Neutrophil (primary cell): ENCODE measurements around the gene TRPM2.

Experiments
- H3K27ac ChIP-seq: fragments of 200-600 bp; sonication (generic); 2 replicates; pipeline ENCODE4 v1.5.1; 2016; ENCODE audit warnings: mild to moderate bottlenecking, moderate library complexity
- H3K27me3 ChIP-seq: fragments of 200-600 bp; sonication (generic); 2 replicates; pipeline ENCODE4 v1.6.0; 2016; ENCODE audit warnings: mild to moderate bottlenecking
- H3K36me3 ChIP-seq: fragments of 200-600 bp; sonication (generic); 2 replicates; pipeline ENCODE4 v1.5.1; 2017
- H3K4me1 ChIP-seq, 2 experiments: fragments of 200-600 bp in 1 of 2; sonication (generic) in 1 of 2; 1 replicate in 1 of 2; 2 replicates in 1 of 2; pipeline versions ENCODE4 v1.5.1 to v1.6.1; 2013 to 2016; ENCODE audit warnings: low read depth in 1 of 2, low read length in 1 of 2, mild to moderate bottlenecking in 1 of 2, moderate library complexity in 1 of 2; ENCODE audit not compliant: control insufficient read depth in 1 of 2, insufficient read depth in 1 of 2
- H3K4me3 ChIP-seq, 2 experiments: fragments of 200-600 bp in 1 of 2; sonication (generic) in 1 of 2; 1 replicate in 1 of 2; 2 replicates in 1 of 2; pipeline ENCODE4 v1.5.1; 2013 to 2016; ENCODE audit warnings: low read depth in 1 of 2, low read length in 1 of 2, mild to moderate bottlenecking in 1 of 2, moderate library complexity in 1 of 2
- H3K9me3 ChIP-seq: fragments of 200-600 bp; sonication (generic); 2 replicates; pipeline ENCODE4 v1.5.1; 2016
- TF ChIP-seq, protein P1 (sequence below): fragments of 200-600 bp; sonication (generic); IDR thresholded peaks from 2 replicates; pipeline ENCODE4 v1.5.1; 2016; ENCODE audit warnings: antibody characterized with exemption

Gene TRPM2

DNA sequence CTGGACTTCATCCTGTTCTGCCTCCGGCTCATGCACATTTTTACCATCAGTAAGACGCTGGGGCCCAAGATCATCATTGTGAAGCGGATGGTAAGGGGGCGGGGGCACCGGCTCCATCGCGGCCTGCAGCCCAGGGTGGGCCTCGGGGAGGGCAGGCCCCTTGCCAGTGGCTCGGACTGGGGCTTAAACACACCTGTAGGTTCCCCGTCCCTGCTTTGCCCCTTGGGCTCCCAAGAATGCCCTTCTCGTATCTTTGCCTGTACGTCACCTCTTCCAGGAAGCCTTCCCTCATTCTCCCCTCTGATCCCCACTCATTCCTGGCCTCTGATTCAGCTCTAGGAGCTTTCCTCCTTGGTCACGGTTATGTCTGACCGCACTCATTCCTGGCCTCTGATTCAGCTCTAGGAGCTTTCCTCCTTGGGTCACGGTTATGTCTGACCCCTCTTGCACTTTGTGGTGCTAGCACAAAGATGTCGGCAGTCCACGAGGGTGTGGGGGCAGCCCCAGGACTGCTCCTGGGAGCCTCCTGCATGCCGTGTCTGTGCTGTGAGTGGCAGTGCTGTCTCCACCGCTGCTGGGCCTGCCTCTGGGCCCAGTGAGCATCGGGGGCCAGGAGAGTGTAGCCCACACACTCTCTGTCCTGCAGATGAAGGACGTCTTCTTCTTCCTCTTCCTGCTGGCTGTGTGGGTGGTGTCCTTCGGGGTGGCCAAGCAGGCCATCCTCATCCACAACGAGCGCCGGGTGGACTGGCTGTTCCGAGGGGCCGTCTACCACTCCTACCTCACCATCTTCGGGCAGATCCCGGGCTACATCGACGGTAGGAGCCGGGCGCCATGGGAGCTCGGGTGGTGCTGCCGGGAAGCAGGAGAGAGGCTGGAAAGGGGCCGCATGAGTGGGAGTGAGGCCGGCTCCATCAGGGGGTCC lies 52.8 kb downstream of the TRPM2 start:
- no peak overlapping the region for H3K4me3 ChIP-seq

DNA sequence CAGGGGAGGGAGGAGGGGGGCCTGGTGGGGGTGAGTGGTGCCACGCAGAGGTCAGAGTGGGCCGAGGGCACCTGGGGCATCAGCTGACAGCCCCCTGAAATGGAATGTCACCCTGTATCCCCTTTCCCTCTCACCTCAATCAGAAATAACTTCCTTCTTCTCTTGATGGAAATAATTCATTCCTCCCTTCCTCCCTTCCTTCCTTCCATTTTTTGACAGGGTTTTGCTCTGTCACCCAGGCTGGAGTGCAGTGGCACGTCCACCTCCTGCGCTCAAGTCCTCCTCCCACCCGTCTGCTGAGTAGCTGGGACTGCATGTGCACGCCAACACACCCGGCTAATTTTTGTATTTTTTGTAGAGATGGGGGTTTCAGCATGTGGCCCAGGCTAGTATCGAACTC lies 53.5 kb downstream of the TRPM2 start:
- Histone ChIP-seq H3K9me3 (no peaks in the 10 kb centered on the region), H3K36me3 (peaks cover 74% of the 10 kb centered on the region), H3K4me3 (no peak overlapping the region), H3K27ac (peak overlapping the region; percentile 57), H3K27me3 (no peaks in the 10 kb centered on the region), H3K4me1 (no peaks in the 10 kb centered on the region)
- TF ChIP-seq, protein P1, sequence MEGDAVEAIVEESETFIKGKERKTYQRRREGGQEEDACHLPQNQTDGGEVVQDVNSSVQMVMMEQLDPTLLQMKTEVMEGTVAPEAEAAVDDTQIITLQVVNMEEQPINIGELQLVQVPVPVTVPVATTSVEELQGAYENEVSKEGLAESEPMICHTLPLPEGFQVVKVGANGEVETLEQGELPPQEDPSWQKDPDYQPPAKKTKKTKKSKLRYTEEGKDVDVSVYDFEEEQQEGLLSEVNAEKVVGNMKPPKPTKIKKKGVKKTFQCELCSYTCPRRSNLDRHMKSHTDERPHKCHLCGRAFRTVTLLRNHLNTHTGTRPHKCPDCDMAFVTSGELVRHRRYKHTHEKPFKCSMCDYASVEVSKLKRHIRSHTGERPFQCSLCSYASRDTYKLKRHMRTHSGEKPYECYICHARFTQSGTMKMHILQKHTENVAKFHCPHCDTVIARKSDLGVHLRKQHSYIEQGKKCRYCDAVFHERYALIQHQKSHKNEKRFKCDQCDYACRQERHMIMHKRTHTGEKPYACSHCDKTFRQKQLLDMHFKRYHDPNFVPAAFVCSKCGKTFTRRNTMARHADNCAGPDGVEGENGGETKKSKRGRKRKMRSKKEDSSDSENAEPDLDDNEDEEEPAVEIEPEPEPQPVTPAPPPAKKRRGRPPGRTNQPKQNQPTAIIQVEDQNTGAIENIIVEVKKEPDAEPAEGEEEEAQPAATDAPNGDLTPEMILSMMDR, result no peak

More for the DNA sequence above, 52.8 kb downstream of the TRPM2 start:
- Histone ChIP-seq H3K27ac (peak overlapping the region; percentile 57), H3K4me1 (no peaks in the 10 kb centered on the region), H3K9me3 (no peaks in the 10 kb centered on the region), H3K36me3 (peaks cover 78% of the 10 kb centered on the region), H3K27me3 (no peaks in the 10 kb centered on the region)
- TF ChIP-seq, protein P1, result no peak

DNA sequence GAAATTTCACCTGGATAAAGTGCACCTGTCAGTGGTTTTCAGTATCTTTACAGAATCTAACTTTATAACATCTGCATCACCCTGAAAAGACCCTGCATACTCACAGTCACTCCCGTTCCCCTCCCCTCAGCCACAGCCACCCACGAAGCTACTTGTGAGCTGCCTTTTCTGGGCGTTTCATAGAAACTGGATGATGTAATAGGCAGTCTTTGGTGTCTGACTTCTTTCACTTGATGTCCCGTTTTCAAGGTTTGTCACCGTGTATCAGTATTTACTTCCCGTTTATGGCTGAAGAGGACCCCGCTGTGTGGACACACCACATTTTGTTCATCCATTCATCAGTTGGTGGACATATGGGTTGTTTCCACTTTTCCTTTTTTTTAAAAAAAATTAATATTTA lies 54.1 kb downstream of the TRPM2 start:
- TF ChIP-seq, protein P1, result no peak

DNA sequence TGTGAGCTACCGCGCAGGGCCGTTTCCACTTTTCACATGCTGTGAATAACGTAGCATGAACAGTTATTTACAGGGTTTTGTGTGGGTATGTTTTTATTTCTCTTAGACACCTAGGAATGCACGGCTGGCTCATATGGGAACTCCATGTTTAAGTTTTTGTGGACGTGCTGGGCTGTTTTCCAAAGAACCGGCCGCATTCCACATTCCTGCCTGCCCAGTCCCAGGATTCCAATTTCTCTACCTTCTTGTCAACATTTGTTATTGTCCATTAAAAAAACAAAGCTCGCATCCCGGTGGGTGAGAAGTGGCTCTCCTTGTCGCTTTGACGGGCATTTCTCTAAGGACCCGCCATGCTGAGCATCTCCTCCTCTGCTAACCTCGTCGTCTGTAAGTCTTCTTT lies 54.8 kb downstream of the TRPM2 start:
- H3K9me3 ChIP-seq, result no peaks in the 10 kb centered on the region
- H3K27ac ChIP-seq, result no peak overlapping the region
- peaks cover 62% of the 10 kb centered on the region for H3K36me3 ChIP-seq
- no peaks in the 10 kb centered on the region for H3K27me3 ChIP-seq
- TF ChIP-seq, protein P1, result no peak
- H3K4me3 ChIP-seq, result no peak overlapping the region
- no peaks in the 10 kb centered on the region for H3K4me1 ChIP-seq

More for the DNA sequence above, 54.1 kb downstream of the TRPM2 start:
- H3K36me3 ChIP-seq, result peaks cover 68% of the 10 kb centered on the region
- H3K4me1 ChIP-seq, result no peaks in the 10 kb centered on the region
- no peak overlapping the region for H3K27ac ChIP-seq
- H3K27me3 ChIP-seq, result no peaks in the 10 kb centered on the region
- no peak overlapping the region for H3K4me3 ChIP-seq
- H3K9me3 ChIP-seq, result no peaks in the 10 kb centered on the region

DNA sequence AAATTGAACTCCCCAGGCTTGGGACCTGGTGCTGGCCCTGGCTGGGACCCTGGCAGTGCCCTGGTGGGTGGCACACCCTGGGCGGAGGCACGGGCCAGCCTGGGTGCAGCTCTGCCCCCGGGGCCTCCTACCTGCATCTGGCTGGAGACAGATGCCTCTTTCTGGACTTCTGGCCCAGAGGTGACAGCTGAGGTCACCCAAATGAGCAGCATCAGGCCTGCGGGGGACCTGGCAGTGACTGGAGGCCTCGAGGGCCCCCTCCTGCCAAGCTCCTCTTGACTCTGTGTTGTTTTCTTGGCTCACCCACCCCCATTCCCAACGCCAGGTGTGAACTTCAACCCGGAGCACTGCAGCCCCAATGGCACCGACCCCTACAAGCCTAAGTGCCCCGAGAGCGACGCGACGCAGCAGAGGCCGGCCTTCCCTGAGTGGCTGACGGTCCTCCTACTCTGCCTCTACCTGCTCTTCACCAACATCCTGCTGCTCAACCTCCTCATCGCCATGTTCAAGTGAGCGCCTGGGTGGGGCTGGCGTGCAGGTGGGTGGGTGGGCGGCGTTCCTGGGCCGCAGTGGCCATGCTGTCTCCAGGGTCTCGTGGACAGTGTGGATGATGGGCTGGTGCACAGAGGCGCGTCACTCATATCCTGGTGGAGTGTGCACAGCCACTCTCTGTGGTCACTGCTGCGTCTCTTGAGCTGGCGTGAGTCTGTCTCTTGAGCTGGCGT lies 60.3 kb downstream of the TRPM2 start:
- Histone ChIP-seq H3K27ac (no peak overlapping the region), H3K27me3 (no peaks in the 10 kb centered on the region), H3K4me3 (no peak overlapping the region), H3K36me3 (peaks cover 66% of the 10 kb centered on the region), H3K9me3 (no peaks in the 10 kb centered on the region), H3K4me1 (no peaks in the 10 kb centered on the region)
- TF ChIP-seq, protein P1, result no peak
